ENCODE measurements around the gene CD300LG.
"Not testable (repeated sequence)": the region's sequence is repeated elsewhere in the genome, so short reads cannot be mapped to it uniquely, and the experiment has no call there.

Gene CD300LG

GRCh38 chr17:43846963-43847371, at the start of gene CD300LG:
CD300LG (plus strand) TSS chr17:43847176; CDS start chr17:43847217, 41 bp downstream.
- no peak for DNase-seq

- DNase-seq = not testable (repeated sequence)
Observed at GRCh38 chr17:43798024-43798423, 49.0 kb upstream of the CD300LG start.

GRCh38 chr17:43799047-43799446, 47.9 kb upstream of the CD300LG start:
- DNase-seq = no peak

DNA sequence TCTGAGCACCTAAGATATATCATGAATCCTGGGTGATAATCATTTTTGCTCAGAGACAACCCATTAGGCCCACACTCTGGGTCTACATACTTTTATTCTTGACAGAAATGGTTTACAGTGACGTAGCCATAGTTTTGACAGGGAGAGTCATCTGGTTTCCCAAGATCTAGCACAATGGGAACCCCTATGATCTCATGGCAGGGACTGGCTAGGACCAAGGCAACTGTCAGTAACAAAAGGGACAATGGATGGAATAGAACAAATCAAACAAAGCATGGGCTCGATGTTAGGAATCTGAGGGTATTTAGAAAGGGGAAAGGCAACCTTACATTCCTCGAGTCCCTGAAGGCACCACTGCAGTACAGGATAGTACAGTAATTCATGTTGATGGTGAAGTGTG, 46.2 kb upstream of the CD300LG start:
- no peak for DNase-seq

DNA sequence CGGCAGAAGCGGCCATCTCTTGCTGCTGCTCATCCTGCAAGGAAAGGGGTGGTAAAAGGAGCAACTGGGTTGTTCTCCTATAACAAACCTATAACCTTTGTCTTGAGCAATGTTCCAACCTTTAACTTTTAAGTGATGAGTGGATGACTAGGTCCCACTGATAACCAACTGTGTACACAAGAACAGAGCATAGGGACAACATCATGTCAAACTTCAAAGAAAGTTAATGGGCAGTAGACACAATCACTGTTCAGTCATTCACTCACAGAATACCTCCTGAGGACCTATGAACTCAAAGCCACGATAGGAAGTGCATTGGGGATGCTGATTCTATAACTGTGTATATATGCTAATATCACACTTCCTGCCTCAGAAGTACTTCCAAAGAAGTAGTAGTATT, 45.1 kb upstream of the CD300LG start:
- DNase-seq = no peak

- no peak for DNase-seq
Observed at GRCh38 chr17:43803758-43804157, 43.2 kb upstream of the CD300LG start.

GRCh38 chr17:43805117-43805516, 41.9 kb upstream of the CD300LG start:
- DNase-seq = no peak

GRCh38 chr17:43808076-43808475, 38.9 kb upstream of the CD300LG start:
- DNase-seq = no peak

DNA sequence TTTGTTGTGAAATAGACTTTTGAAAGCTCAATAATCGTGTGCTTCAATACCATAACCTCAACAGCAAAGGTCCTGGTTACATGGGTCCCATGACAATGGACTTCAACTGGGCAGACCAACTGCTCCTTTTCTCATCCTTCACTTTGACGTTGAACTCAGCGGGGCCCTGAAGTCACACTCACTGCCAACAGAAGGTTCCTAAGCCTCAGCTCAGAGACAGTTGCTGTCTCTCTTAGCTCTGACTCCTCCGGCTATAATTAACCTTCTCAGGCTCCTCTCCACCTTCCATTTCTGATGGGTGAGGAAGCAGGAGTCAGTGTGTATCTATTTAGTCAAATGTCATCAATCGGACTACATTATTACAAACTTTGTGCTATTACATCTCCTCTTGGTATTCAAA, 37.9 kb upstream of the CD300LG start:
- no peak for DNase-seq

GRCh38 chr17:43810226-43810715, 36.7 kb upstream of the CD300LG start:
- no peak for DNase-seq

- no peak for DNase-seq
Observed at GRCh38 chr17:43810823-43811222, 36.2 kb upstream of the CD300LG start.

DNA sequence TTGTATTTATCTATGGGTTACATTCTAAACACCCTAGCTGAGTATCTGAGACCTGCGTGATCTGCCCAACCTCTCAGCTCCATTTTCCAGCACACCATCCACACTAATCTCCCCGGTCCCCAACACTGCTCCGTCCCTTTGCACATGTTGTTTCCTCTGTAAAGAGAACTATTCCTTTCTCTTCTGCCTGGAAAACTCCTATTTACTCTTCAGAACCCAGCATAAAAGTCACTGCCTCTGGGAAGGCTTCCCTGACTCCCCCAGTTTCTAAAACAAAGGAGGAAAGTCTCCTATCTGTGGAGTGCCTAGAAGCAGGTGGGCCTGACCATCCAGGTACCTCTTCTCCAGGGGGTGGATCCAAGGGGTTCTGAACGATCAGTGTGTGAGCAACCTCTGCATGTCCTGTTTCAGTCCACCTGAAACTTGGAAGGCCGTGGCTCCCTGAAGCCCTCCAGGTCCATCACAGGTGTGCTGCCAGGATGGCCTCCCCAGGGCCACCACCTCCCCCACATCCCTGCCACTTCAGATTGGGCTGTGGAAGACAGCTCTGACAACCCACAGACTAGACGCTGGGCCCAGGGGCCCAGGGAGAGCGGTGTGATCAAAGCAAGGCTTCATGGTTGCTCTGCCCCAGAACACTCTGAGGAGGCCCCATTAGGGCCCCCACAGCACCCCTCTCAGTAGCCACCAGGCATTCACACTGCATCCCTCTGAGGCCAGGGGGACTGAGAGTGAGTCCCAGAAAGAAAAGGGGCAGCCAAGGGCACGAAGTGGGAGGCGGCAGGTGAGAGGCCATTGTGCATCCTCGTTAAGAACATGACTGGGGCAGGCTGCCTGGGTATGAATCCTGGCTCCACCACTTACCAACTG, 34.3 kb upstream of the CD300LG start:
- DNase-seq = no peak

DNA sequence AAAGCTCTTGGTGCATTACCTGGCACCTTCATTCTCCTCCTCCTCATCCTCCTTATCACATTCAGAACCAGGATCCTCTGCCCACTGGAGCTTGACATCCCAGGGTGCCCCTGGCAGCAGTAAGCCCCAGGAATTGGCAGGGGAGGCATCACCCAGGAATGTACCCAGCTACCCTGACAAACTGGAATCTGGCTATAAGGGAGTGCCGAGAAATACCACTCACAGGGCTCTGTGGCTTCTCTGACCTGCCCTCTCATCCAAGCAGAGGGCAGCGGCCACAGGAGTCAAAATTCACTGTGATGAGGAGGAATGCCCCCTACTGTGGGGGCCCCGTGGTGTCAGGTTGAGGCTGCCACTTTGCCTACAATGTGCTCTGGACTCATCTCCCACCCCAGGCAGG, 33.6 kb upstream of the CD300LG start:
- DNase-seq = no peak

DNA sequence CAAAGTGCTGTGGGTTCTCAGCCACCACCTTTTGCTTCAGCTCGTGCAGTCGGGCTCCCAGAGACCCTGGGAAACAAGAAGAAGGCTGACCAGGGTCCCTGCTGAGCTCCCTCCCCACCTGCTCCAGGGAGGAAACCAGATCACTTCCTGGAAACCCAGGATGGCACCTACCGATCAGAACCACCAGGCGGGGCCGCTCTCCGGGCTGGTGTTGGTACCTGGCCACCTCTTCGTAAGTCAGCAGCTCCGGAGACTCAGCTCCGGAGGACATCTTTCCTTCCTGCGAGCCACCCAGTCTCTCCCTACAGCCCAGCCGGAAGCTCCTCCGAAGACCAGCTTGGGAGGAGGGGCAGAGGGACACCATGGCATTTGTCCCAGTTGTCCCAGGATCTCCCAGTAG, 33.0 kb upstream of the CD300LG start:
- DNase-seq = no peak

DNA sequence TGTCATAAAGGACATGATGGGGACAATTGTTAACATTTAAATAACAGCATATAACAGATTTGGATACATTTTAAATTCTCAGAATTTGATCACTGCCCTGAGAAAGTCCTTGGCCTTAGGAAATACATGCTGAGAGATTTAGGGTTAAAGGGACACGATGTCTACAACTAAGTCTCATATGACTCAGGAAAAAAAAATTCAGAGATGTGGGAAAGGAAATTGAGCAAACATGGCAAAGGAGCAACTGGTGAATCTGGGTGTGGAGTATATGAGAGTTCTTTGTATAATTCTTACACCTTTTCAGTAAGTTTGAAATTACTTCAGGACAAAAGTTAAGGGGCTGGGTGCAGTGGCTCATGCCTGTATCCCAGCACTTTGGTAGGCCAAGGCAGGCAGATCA, 32.3 kb upstream of the CD300LG start:
- DNase-seq = no peak

DNA sequence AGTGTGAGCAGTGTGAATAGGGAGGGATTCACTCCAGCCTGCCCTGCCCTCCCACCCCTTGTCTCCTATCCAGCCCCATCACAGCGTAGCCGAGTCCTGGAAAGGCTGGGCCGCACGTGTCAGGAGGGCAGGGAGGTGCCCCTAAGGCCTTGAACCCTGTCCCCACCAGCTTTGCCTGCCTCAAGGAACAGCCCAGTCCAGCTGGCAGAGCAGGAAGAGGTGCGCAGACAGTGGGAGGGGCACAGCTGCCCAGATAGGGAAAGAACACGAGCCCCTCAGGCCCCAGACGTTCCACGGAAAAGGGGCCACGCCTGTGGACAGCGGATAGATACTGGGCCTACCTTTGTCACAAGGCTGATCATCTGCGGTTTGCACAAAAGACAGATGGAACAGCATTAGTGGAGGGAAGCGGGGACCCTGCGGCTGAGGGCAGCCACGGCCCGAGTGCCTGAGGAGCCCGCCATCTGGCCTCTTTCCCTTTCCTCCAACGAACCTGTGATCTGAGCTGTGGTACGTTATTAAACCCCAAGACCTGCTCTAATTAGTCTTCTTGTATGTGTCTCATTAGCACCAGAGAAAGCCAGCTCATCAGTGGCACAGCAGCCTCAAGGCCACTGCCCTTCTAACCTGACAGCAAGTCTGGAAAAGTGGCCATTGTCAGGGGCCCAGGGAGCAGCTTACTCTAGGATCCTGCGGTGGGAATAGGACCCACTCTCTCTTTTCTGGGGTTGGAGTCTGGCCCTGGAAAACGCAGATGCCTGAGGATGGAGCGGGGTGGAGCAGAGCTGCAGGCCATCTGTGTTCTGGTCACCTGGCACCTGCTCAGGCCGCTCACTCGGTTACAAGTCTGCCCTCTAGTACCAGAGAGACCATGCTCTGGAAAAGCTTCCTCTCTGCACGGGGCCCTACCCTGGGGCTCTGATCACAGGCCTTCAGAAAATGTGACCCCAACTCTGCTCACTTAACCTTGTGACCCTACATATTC, 30.3 kb upstream of the CD300LG start:
- no peak for DNase-seq

GRCh38 chr17:43817826-43818225, 29.1 kb upstream of the CD300LG start:
- no peak for DNase-seq

- DNase-seq = no peak
Observed at GRCh38 chr17:43818966-43819365, 28.0 kb upstream of the CD300LG start.

- DNase-seq = no peak
Observed at GRCh38 chr17:43820759-43821158, 26.2 kb upstream of the CD300LG start.

- no peak for DNase-seq
Observed at GRCh38 chr17:43822570-43823190, 24.3 kb upstream of the CD300LG start.

- no peak for DNase-seq
Observed at GRCh38 chr17:43823350-43824084, 23.5 kb upstream of the CD300LG start.

DNA sequence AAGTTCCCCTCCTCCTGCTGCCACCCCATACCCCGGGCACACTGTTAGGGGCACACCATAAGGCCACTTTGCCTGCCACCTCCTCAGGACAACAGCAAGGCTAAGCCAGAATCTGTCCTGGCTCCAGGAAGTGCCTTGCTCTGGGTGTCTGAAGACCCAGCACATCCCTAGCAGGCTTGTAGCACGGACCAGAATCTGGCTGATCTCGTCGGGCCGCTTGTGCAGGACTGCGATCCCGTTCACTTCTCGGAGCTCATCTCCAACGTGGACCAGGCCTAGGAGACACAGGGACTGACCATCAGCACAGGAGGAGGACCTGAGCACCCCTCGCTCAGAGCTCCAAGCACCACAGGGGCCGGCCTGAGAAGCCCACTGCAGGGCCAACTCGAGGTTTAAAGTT, 21.4 kb upstream of the CD300LG start:
- DNase-seq = no peak

Data from NCI-H1048 (cell line).